SK-N-SH (cell line): Measurements from ENCODE around the gene CHSY3. TPM values are rescaled to one million over a fixed set of nuclear protein-coding genes. Genes with fewer than 3 reads are reported as not detected.
A peak's percentile ranks its signal among the peaks of the same experiment; 100 is the strongest.

Experiments
- CTCF ChIA-PET: fragments of 300-600, 350-600 bp; formaldehyde crosslinking; extraction: SDS; loops from one replicate; lab custom pipeline; 2021; lab: Yijun Ruan, JAX
- POLR2A ChIA-PET: fragments of 350-600 bp; sonication (Branson Sonifier 250); formaldehyde crosslinking; extraction: SDS; loops from one replicate; lab custom pipeline; 2020; ENCODE audit warnings: antibody characterized with exemption, inconsistent platforms; lab: Yijun Ruan, JAX
- DNase-seq: peaks from one replicate; pipeline ENCODE4 v3.0.0; 2012
- H2AFZ ChIP-seq: fragments of 200-600 bp; sonication (generic); 2 replicates; pipeline ENCODE4 v1.8.1; 2016; ENCODE audit warnings: antibody characterized with exemption, mild to moderate bottlenecking, low read depth
- H3F3A ChIP-seq: fragments of 200-600 bp; sonication (generic); replicated peaks from 2 replicates; pipeline ENCODE3; 2016; ENCODE audit warnings: antibody characterized with exemption, mild to moderate bottlenecking; ENCODE audit not compliant: insufficient read depth
- H3K27ac ChIP-seq, 2 experiments: fragments of 200-500 bp in 1 of 2; fragments of 200-600 bp in 1 of 2; sonication (Bioruptor generic) in 1 of 2; sonication (generic), shearing (Covaris generic) in 1 of 2; 2 replicates each; pipeline versions ENCODE4 v1.5.1 to v1.6.1; 2014 to 2016; ENCODE audit warnings: low read depth in 2 of 2, inconsistent platforms in 1 of 2, low read length in 1 of 2, mild to moderate bottlenecking in 1 of 2, mixed read lengths in 1 of 2
- H3K27me3 ChIP-seq: fragments of 200-600 bp; sonication (generic), shearing (Covaris generic); 2 replicates; pipeline ENCODE4 v1.6.1; 2016; ENCODE audit warnings: mixed run types; ENCODE audit not compliant: insufficient read depth
- H3K36me3 ChIP-seq, 2 experiments: fragments of 200-500 bp in 1 of 2; fragments of 200-600 bp in 1 of 2; sonication (Bioruptor generic) in 1 of 2; sonication (generic) in 1 of 2; replicated peaks in 1 of 2; 2 replicates each; pipeline versions ENCODE3 to v1.5.1; 2014 to 2016; ENCODE audit warnings: low read length in 1 of 2, mild to moderate bottlenecking in 1 of 2; ENCODE audit not compliant: insufficient read depth in 2 of 2, control insufficient read depth in 1 of 2
- H3K4me1 ChIP-seq, 2 experiments: fragments of 200-500 bp in 1 of 2; fragments of 200-600 bp in 1 of 2; sonication (Bioruptor generic) in 1 of 2; sonication (generic), shearing (Covaris generic) in 1 of 2; 2 replicates each; pipeline versions ENCODE4 v1.5.1 to v1.6.1; 2014 to 2016; ENCODE audit warnings: low read depth in 1 of 2, low read length in 1 of 2, mixed run types in 1 of 2; ENCODE audit not compliant: insufficient read depth in 2 of 2, control insufficient read depth in 1 of 2
- H3K4me2 ChIP-seq: fragments of 200-600 bp; sonication (generic), shearing (Covaris generic); 2 replicates; pipeline ENCODE4 v1.6.1; 2017; ENCODE audit warnings: mixed run types
- H3K4me3 ChIP-seq, 2 experiments: fragments of 200-500 bp in 1 of 2; fragments of 200-600 bp in 1 of 2; sonication (Bioruptor generic) in 1 of 2; sonication (generic), shearing (Covaris generic) in 1 of 2; 2 replicates each; pipeline versions ENCODE4 v1.5.1 to v1.8.1; 2014 to 2016; ENCODE audit warnings: low read depth in 2 of 2, inconsistent platforms in 1 of 2, low read length in 1 of 2, mild to moderate bottlenecking in 1 of 2, mixed read lengths in 1 of 2, moderate library complexity in 1 of 2
- H3K79me2 ChIP-seq: fragments of 200-600 bp; sonication (generic); 2 replicates; pipeline ENCODE4 v1.8.1; 2017; ENCODE audit warnings: mild to moderate bottlenecking; ENCODE audit not compliant: insufficient read depth
- H3K9ac ChIP-seq: fragments of 200-600 bp; sonication (generic); 2 replicates; pipeline ENCODE4 v1.6.1; 2017; ENCODE audit warnings: mixed run types
- H3K9me2 ChIP-seq: fragments of 200-600 bp; sonication (generic); 2 replicates; pipeline ENCODE4 v1.6.1; 2017; ENCODE audit warnings: mixed run types
- H3K9me3 ChIP-seq: fragments of 200-600 bp; sonication (generic); 2 replicates; pipeline ENCODE4 v1.6.1; 2017; ENCODE audit warnings: mixed run types, mild to moderate bottlenecking, moderate library complexity
- H4K20me1 ChIP-seq: fragments of 200-600 bp; sonication (generic); 2 replicates; pipeline ENCODE4 v1.6.1; 2017; ENCODE audit warnings: mild to moderate bottlenecking, mixed run types; ENCODE audit not compliant: insufficient read depth
- CHD2 ChIP-seq: fragments of 150-350 bp; IDR thresholded peaks from 2 replicates; pipeline ENCODE4 v1.6.1; 2018; ENCODE audit warnings: low read length; ENCODE audit not compliant: partially characterized antibody
- EP300 ChIP-seq, 2 experiments: IDR thresholded peaks; 2 replicates each; pipeline versions ENCODE4 v1.4.0 to v1.6.1; 2012; ENCODE audit warnings: borderline replicate concordance in 1 of 2, low read depth in 1 of 2, low read length in 1 of 2
- FOSL2 ChIP-seq: IDR thresholded peaks from 2 replicates; pipeline ENCODE4 v1.4.0; 2012; ENCODE audit warnings: low read depth, mild to moderate bottlenecking, moderate library complexity, borderline replicate concordance
- FOXJ3 ChIP-seq: sonication (generic); formaldehyde crosslinking; IDR thresholded peaks from 2 replicates; pipeline ENCODE4 v1.5.1; 2020; ENCODE audit warnings: mild to moderate bottlenecking, missing genetic modification reagents
- GATA2 ChIP-seq: sonication (generic); formaldehyde crosslinking; IDR thresholded peaks from 2 replicates; pipeline ENCODE4 v1.5.0; 2020; ENCODE audit warnings: mild to moderate bottlenecking, missing genetic modification reagents
- MEF2A ChIP-seq: IDR thresholded peaks from 2 replicates; pipeline ENCODE4 v1.4.0; 2012; ENCODE audit warnings: low read depth, borderline replicate concordance
- POLR2AphosphoS5 ChIP-seq: IDR thresholded peaks from 2 replicates; pipeline ENCODE4 v1.6.1; 2012; ENCODE audit warnings: low read depth, low read length
- RAD21 ChIP-seq: IDR thresholded peaks from 2 replicates; pipeline ENCODE4 v1.6.1; 2012; ENCODE audit warnings: mild to moderate bottlenecking, low read length
- RCOR1 ChIP-seq: fragments of 150-350 bp; IDR thresholded peaks from 2 replicates; pipeline ENCODE4 v1.6.1; 2017; ENCODE audit warnings: antibody characterized with exemption, low read length
- WGBS: methylation state at CpG from one replicate; pipeline ENCODE4 v1.1.6; 2017; ENCODE audit warnings: low lambda C conversion rate; 5-methylcytosine and 5-hydroxymethylcytosine counted together
- polyA plus RNA-seq, 3 experiments: library from polyadenylated mRNA; depleted of rRNA; stranded (reverse); fragments of >200 nt; gene quantifications; 2 replicates each; pipeline ENCODE4 v1.2.3, GENCODE V29; 2012
- TF ChIP-seq, protein P1 (sequence below): fragments of 200-600 bp; sonication (generic); IDR thresholded peaks from 2 replicates; pipeline ENCODE4 v1.6.1; 2017; ENCODE audit warnings: antibody characterized with exemption, mild to moderate bottlenecking, moderate library complexity
- TF ChIP-seq, protein P2 (sequence below): IDR thresholded peaks from 2 replicates; pipeline ENCODE4 v1.4.0; 2012; ENCODE audit warnings: low read depth, borderline replicate concordance

The CHSY3 gene
- polyA plus RNA-seq, 1 of the 3 experiments (the other 2 are of a cell fraction) = not detected

DNA sequence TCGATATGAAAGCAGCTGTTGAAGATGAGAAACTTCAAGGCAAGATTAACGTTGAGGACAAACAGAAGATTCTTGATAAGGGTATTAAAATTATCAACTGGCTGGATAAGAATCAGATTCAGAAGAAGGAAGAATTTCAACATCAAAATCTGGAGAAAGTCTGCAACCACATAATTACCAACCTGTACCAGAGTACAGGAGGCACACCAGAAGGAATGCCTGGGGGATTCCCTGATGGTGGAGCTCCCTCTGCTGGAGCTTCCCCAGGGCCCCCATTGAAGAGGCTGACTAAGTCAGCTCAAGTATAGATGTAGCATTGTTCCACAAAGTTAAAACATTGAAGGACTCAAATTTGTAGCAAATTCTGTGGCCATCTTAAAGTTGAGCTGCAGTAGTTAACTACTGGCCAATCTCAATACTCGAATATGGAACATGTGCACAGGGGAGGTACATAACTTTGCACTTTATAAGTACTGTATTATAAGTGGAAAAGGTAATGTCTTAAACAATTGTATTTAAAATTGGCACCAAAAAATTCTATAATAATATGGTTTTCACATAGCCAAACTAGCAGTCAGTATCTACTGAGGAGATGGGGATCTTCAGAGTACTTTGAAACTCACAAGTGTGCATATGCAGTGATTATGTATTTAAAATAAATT, 237.5 kb downstream of the CHSY3 start:
- Histone ChIP-seq H3K4me1 (no peaks in the 10 kb centered on the region), H4K20me1 (no peaks in the 10 kb centered on the region), H3K9me2 (no peaks in the 10 kb centered on the region), H3K4me3 (no peak overlapping the region), H2AFZ (no peak overlapping the region), H3K9ac (no peak overlapping the region), H3K27me3 (no peaks in the 10 kb centered on the region), H3F3A (no peaks in the 10 kb centered on the region), H3K27ac (no peak overlapping the region), H3K79me2 (no peaks in the 10 kb centered on the region), H3K9me3 (no peaks in the 10 kb centered on the region), H3K4me2 (no peak overlapping the region), H3K36me3 (no peaks in the 10 kb centered on the region)
- DNase-seq = peak; percentile 0
- TF ChIP-seq FOXJ3 (CRISPR knock-in tag) = no peak
- TF ChIP-seq GATA2 = no peak
- TF ChIP-seq RAD21 = peak; percentile 30
- TF ChIP-seq, protein P1, sequence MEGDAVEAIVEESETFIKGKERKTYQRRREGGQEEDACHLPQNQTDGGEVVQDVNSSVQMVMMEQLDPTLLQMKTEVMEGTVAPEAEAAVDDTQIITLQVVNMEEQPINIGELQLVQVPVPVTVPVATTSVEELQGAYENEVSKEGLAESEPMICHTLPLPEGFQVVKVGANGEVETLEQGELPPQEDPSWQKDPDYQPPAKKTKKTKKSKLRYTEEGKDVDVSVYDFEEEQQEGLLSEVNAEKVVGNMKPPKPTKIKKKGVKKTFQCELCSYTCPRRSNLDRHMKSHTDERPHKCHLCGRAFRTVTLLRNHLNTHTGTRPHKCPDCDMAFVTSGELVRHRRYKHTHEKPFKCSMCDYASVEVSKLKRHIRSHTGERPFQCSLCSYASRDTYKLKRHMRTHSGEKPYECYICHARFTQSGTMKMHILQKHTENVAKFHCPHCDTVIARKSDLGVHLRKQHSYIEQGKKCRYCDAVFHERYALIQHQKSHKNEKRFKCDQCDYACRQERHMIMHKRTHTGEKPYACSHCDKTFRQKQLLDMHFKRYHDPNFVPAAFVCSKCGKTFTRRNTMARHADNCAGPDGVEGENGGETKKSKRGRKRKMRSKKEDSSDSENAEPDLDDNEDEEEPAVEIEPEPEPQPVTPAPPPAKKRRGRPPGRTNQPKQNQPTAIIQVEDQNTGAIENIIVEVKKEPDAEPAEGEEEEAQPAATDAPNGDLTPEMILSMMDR = peak; percentile 50
- no peak for TF ChIP-seq MEF2A
- POLR2A ChIA-PET = no interaction called here
- CTCF ChIA-PET = interaction anchor here (1.0 to 1.8 kb wide), 3 partner anchors 10 to 32 kb away, joined by 3 to 4 read pairs (median 3); no protein-coding TSS in a partner anchor
- 1% methylated on average over 3 of the region's 3 CpGs for WGBS

DNA sequence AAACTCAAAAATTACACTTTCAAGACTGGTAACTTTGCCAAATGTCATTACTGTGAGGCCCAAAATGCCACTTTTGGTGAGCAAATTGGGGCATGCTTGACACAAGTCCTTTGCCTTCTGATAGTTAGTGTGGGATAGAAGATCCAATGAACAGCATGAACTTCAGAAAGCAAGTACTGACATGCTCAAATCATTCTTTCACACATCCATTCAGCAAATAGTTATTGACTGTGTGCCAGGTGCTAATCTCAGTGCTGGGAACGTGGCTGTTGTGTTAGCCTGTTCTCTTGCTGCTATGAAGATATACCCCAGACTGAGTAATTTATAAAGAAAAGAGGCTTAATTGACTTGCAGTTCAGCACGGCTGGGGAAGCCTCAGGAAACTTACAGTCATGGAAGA, 247.0 kb downstream of the CHSY3 start:
- H3K9me3 ChIP-seq = no peaks in the 10 kb centered on the region
- no peaks in the 10 kb centered on the region for H3K9me2 ChIP-seq
- no peaks in the 10 kb centered on the region for H3K36me3 ChIP-seq
- no peaks in the 10 kb centered on the region for H3K79me2 ChIP-seq
- H3K9ac ChIP-seq = no peak overlapping the region
- H3K4me1 ChIP-seq = no peaks in the 10 kb centered on the region
- no peaks in the 10 kb centered on the region for H4K20me1 ChIP-seq
- no peak overlapping the region for H3K27ac ChIP-seq
- H3K4me3 ChIP-seq = no peak overlapping the region
- no peak overlapping the region for H2AFZ ChIP-seq
- ChIA-PET CTCF (no interaction called here), POLR2A (no interaction called here)
- H3K27me3 ChIP-seq = no peaks in the 10 kb centered on the region
- no peak for DNase-seq
- TF ChIP-seq CHD2 (no peak), POLR2AphosphoS5 (no peak), GATA2 (no peak), FOSL2 (no peak), EP300 (IDR thresholded peaks at IDR 0.05; ENCODE audit: borderline replicate concordance in 1 of 2, low read depth in 1 of 2, low read length in 1 of 2) (no peak), RCOR1 (no peak)
- TF ChIP-seq, protein P2, sequence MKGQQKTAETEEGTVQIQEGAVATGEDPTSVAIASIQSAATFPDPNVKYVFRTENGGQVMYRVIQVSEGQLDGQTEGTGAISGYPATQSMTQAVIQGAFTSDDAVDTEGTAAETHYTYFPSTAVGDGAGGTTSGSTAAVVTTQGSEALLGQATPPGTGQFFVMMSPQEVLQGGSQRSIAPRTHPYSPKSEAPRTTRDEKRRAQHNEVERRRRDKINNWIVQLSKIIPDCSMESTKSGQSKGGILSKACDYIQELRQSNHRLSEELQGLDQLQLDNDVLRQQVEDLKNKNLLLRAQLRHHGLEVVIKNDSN = no peak
- H3K4me2 ChIP-seq = no peak overlapping the region
- 5% methylated on average over 2 of the region's 2 CpGs for WGBS
- no peaks in the 10 kb centered on the region for H3F3A ChIP-seq
